Measurements from ENCODE around the gene STAMBPL1.

DNA sequence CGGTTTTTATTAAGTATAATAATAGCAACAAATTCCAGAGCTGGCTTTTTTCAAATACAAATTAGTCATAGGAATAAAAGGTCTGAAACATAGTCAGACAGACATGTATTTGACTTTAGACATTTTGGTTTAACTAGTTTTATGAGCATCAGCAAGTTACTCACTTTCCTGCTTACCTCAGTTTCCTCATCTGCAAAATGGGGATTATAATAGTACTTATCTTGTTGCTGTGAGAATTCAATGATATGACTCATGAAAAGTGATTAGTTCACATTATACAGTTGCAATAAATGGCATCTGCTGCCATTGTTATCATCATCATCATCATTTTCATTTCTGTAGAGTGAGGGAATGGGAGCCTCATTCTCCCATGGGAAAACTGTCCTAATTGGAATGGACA is 39.0 kb downstream of the STAMBPL1 start:
- no peak for TF ChIP-seq POLR2A (IDR thresholded peaks at IDR 0.05; ENCODE audit: low read depth, low read length)
- TF ChIP-seq CTCF (IDR thresholded peaks at IDR 0.05; ENCODE audit: extremely low read depth in 1 of 2, insufficient read depth in 1 of 2, low read depth in 1 of 2, low read length in 2 of 2), result no peak

Measured in endothelial cell of umbilical vein (primary cell).